Measurements from ENCODE around the gene TOP3A. TPM values are rescaled to one million over a fixed set of nuclear protein-coding genes. Genes with fewer than 3 reads are reported as not detected.
"Not testable (repeated sequence)": the region's sequence is repeated elsewhere in the genome, so short reads cannot be mapped to it uniquely, and the experiment has no call there.

The TOP3A gene
- total RNA-seq, 1 experiment from 2014 or later = 52.2 TPM

DNA sequence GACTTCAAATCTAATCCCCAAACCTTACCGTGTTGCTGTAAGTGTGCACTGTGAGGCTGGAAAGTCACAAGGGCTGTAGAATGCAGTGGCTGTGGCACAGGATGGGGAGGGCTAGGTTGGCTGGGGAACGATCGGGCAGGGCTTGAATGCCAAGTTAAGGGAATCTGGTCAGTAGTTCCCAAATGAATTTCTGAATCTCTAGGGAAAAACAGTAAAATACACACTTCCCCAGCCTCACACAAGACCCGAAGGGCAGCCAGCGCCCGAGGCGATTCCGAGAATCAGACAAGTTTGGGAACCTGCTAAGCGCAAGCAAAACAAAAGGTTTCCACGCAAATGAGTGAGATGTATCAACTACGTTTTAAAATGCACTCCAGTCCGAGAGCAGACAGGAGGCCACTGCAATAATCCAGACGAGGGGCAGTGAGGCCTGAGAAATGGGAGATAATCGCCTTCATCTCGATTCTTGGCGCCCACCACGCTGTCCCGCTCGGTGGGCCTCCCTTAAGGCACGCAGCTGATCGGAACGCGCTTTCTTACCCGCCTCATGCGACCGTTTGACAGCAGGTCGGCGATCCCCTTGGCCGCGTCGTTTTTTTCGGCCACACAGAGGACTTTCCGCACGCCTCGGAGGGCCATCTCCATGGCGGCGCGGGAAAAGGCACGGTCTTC lies 599 bp downstream of the TOP3A start:
- Histone ChIP-seq H2AFZ (peak overlapping the region; percentile 94), H3K9me3 (ENCODE audit: insufficient read depth, low read depth) (no peaks in the 10 kb centered on the region), H3K27ac (peak overlapping the region; percentile 73; the same call in 1 of the 2 replicates), H3K4me2 (peak overlapping the region; percentile 96), H3K9me2 (ENCODE audit: insufficient read depth) (no peaks in the 10 kb centered on the region), H3F3A (ENCODE audit: insufficient read depth, low read depth) (peaks cover 2% of the 10 kb centered on the region; the same call in 1 of the 2 replicates), H3K79me2 (ENCODE audit: low read depth) (peaks cover 81% of the 10 kb centered on the region), H4K20me1 (ENCODE audit: insufficient read depth) (peaks cover 25% of the 10 kb centered on the region), H3K4me3 (peak overlapping the region; percentile 84), H3K36me3 (ENCODE audit: low read depth) (peaks cover 19% of the 10 kb centered on the region), H3K4me1 (replicated peaks; ENCODE audit: insufficient read depth) (peaks cover 42% of the 10 kb centered on the region), H3K27me3 (ENCODE audit: insufficient read depth, low read depth) (no peaks in the 10 kb centered on the region)
- TF ChIP-seq EZH2 (IDR thresholded peaks at IDR 0.05; ENCODE audit: low read depth) = no peak
- no peak for TF ChIP-seq CTCF (conservative IDR thresholded peaks at IDR 0.05)
- ChIA-PET POLR2A (ENCODE audit: unreplicated experiment) (interaction anchor here (0.6 kb wide), 2 partner anchors 133 to 554 kb away, joined by 6 to 30 read pairs; no protein-coding TSS in a partner anchor), CTCF (no interaction called here)
- peak in 1 of 2 experiments; percentile 25 for DNase-seq
- TSS peak; percentile 49 for BruUV-seq (replicated peaks)
- intact Hi-C loops (cut with micrococcal nuclease; ENCODE audit: unreplicated experiment) = loop anchor here (2.0 to 10.0 kb wide), 2 partner anchors 65 to 89 kb away; partner anchors contain the start of gene LLGL1

DNA sequence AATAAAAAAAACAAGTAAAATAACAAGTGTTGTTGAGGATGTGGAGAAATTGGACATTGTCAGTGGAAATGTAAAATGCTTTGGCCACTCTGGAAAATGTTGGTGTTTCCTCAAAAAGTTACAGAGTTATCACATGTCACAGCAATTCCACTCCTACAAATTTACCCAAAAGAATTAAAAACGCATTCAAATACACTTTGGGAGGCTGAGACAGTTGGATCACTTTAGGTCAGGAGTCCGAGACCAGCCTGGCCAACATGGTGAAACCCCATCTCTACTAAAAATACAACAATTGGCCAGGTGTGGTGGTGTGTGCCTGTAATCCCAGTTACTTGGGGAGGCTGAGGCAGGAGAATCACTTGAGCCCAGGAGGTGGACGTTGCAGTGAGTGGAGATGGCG lies 5.6 kb downstream of the TOP3A start:
- intact Hi-C loops (cut with micrococcal nuclease; ENCODE audit: unreplicated experiment) = no loop called here
- CTCF ChIA-PET = no interaction called here
- POLR2A ChIA-PET (ENCODE audit: unreplicated experiment) = no interaction called here
- H3K4me1 ChIP-seq (replicated peaks; ENCODE audit: insufficient read depth) = peaks cover 10% of the 10 kb centered on the region
- no peaks in the 10 kb centered on the region for H3K9me2 ChIP-seq (ENCODE audit: insufficient read depth)
- DNase-seq = no peak
- H3K27me3 ChIP-seq (ENCODE audit: insufficient read depth, low read depth) = no peaks in the 10 kb centered on the region
- H3F3A ChIP-seq (ENCODE audit: insufficient read depth, low read depth) = peaks cover 5% of the 10 kb centered on the region; the same call in 1 of the 2 replicates
- H2AFZ ChIP-seq = no peak overlapping the region
- no peak overlapping the region for H3K4me3 ChIP-seq
- BruUV-seq (replicated peaks) = no TSS peak
- no peak for TF ChIP-seq EZH2 (IDR thresholded peaks at IDR 0.05; ENCODE audit: low read depth)
- no peak for TF ChIP-seq CTCF (conservative IDR thresholded peaks at IDR 0.05)
- no peaks in the 10 kb centered on the region; the same call in 1 of the 2 replicates for H4K20me1 ChIP-seq (ENCODE audit: insufficient read depth)
- H3K36me3 ChIP-seq (ENCODE audit: low read depth) = peaks cover 21% of the 10 kb centered on the region
- H3K27ac ChIP-seq = no peak overlapping the region
- H3K9me3 ChIP-seq (ENCODE audit: insufficient read depth, low read depth) = no peaks in the 10 kb centered on the region
- no peak overlapping the region for H3K4me2 ChIP-seq
- H3K79me2 ChIP-seq (ENCODE audit: low read depth) = peaks cover 38% of the 10 kb centered on the region

DNA sequence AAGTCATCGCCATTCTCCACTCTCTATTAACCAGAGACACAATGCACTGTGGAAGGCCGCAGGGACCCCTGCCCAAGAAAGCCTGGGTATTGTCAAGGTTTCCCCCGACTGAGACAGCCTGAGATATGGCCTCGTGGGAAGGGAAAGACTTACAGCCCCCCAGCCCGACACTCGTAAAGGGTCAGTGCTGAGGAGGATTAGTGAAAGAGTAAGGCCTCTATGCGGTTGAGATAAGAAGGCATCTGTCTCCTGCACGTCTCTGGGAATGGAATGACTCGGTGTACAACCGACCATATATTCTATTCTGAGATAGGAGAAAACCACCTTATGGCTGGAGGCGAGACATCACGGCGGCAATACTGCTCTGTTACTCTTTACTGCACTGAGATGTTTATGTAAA lies 11.6 kb downstream of the TOP3A start:
- BruUV-seq (replicated peaks); H3K79me2 ChIP-seq (ENCODE audit: low read depth); H3K9me3 ChIP-seq (ENCODE audit: insufficient read depth, low read depth); POLR2A ChIA-PET (ENCODE audit: unreplicated experiment); CTCF ChIA-PET; H4K20me1 ChIP-seq (ENCODE audit: insufficient read depth); H3K4me2 ChIP-seq; DNase-seq; intact Hi-C loops (cut with micrococcal nuclease; ENCODE audit: unreplicated experiment); H2AFZ ChIP-seq; H3K27ac ChIP-seq; H3K9me2 ChIP-seq (ENCODE audit: insufficient read depth); H3K4me1 ChIP-seq (replicated peaks; ENCODE audit: insufficient read depth); H3K4me3 ChIP-seq; H3K27me3 ChIP-seq (ENCODE audit: insufficient read depth, low read depth); H3F3A ChIP-seq (ENCODE audit: insufficient read depth, low read depth): not testable (repeated sequence)
- peaks cover 29% of the 10 kb centered on the region for H3K36me3 ChIP-seq (ENCODE audit: low read depth)

All from PC-9 (cell line).